ENCODE data around the gene JKAMP. TPM values are rescaled to one million over a fixed set of nuclear protein-coding genes. Genes with fewer than 3 reads are reported as not detected.

Gene JKAMP
- polyA plus RNA-seq, 1 experiment = 93.4 TPM

- H3K27me3 ChIP-seq (ENCODE audit: control insufficient read depth, insufficient read depth, low read length) = no peaks in the 10 kb centered on the region
- TF ChIP-seq, protein P1, sequence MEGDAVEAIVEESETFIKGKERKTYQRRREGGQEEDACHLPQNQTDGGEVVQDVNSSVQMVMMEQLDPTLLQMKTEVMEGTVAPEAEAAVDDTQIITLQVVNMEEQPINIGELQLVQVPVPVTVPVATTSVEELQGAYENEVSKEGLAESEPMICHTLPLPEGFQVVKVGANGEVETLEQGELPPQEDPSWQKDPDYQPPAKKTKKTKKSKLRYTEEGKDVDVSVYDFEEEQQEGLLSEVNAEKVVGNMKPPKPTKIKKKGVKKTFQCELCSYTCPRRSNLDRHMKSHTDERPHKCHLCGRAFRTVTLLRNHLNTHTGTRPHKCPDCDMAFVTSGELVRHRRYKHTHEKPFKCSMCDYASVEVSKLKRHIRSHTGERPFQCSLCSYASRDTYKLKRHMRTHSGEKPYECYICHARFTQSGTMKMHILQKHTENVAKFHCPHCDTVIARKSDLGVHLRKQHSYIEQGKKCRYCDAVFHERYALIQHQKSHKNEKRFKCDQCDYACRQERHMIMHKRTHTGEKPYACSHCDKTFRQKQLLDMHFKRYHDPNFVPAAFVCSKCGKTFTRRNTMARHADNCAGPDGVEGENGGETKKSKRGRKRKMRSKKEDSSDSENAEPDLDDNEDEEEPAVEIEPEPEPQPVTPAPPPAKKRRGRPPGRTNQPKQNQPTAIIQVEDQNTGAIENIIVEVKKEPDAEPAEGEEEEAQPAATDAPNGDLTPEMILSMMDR (IDR thresholded peaks at IDR 0.05; ENCODE audit: insufficient read depth, low read depth, low read length) = no peak
- H3K36me3 ChIP-seq (ENCODE audit: control insufficient read depth, insufficient read depth, low read length) = peaks cover 3% of the 10 kb centered on the region; the same call in 1 of the 2 replicates
- POLR2A ChIA-PET = interaction anchor here (0.5 kb wide), 1 partner anchor 746 kb away, joined by 3 read pairs; no protein-coding TSS in a partner anchor
- DNase-seq (ENCODE audit: low read depth) = no peak
- H3K4me3 ChIP-seq (ENCODE audit: low read depth, low read length) = peak overlapping the region; percentile 91
- CTCF ChIA-PET = interaction anchor here (0.7 to 1.6 kb wide), 10 partner anchors 10 to 700 kb away, joined by 3 to 9 read pairs (median 4); partner anchors contain the start of gene GPR135
These were observed 390 bp downstream of the JKAMP start for GRCh38 chr14:59484639-59485175.

- H3K4me3 ChIP-seq (ENCODE audit: low read depth, low read length) = no peak overlapping the region
- TF ChIP-seq, protein P1 (IDR thresholded peaks at IDR 0.05; ENCODE audit: insufficient read depth, low read depth, low read length) = no peak
- ChIA-PET POLR2A (interaction anchor here (0.6 kb wide), 1 partner anchor 799 kb away, joined by 7 read pairs; no protein-coding TSS in a partner anchor), CTCF (interaction anchor here (1.1 to 1.4 kb wide), 2 partner anchors 10 to 16 kb away, joined by 3 to 4 read pairs; no protein-coding TSS in a partner anchor)
- no peaks in the 10 kb centered on the region for H3K27me3 ChIP-seq (ENCODE audit: control insufficient read depth, insufficient read depth, low read length)
- no peak for DNase-seq (ENCODE audit: low read depth)
- H3K36me3 ChIP-seq (ENCODE audit: control insufficient read depth, insufficient read depth, low read length) = peaks cover 7% of the 10 kb centered on the region
These were observed 6.4 kb downstream of the JKAMP start for GRCh38 chr14:59490756-59491155.

GRCh38 chr14:59492384-59492783 lies 8.1 kb downstream of the JKAMP start:
- CTCF ChIA-PET = interaction anchor here (1.3 kb wide), 1 partner anchor 15 kb away, joined by 4 read pairs; no protein-coding TSS in a partner anchor
- POLR2A ChIA-PET = no interaction called here
- H3K27me3 ChIP-seq (ENCODE audit: control insufficient read depth, insufficient read depth, low read length) = no peaks in the 10 kb centered on the region
- H3K36me3 ChIP-seq (ENCODE audit: control insufficient read depth, insufficient read depth, low read length) = peaks cover 7% of the 10 kb centered on the region
- no peak for DNase-seq (ENCODE audit: low read depth)
- no peak overlapping the region for H3K4me3 ChIP-seq (ENCODE audit: low read depth, low read length)
- TF ChIP-seq, protein P1 (IDR thresholded peaks at IDR 0.05; ENCODE audit: insufficient read depth, low read depth, low read length) = no peak

GRCh38 chr14:59500732-59501131 lies 16.4 kb downstream of the JKAMP start:
- no peaks in the 10 kb centered on the region for H3K27me3 ChIP-seq (ENCODE audit: control insufficient read depth, insufficient read depth, low read length)
- H3K4me3 ChIP-seq (ENCODE audit: low read depth, low read length) = no peak overlapping the region
- H3K36me3 ChIP-seq (ENCODE audit: control insufficient read depth, insufficient read depth, low read length) = peaks cover 3% of the 10 kb centered on the region; the same call in 1 of the 2 replicates
- TF ChIP-seq, protein P1 (IDR thresholded peaks at IDR 0.05; ENCODE audit: insufficient read depth, low read depth, low read length) = no peak
- no peak for DNase-seq (ENCODE audit: low read depth)
- ChIA-PET POLR2A (no interaction called here), CTCF (interaction anchor here (0.7 to 1.4 kb wide), 3 partner anchors 8 to 17 kb away, joined by 3 to 5 read pairs (median 3); partner anchors contain the start of genes JKAMP and L3HYPDH)

- H3K27me3 ChIP-seq (ENCODE audit: control insufficient read depth, insufficient read depth, low read length) = no peaks in the 10 kb centered on the region
- no peak for DNase-seq (ENCODE audit: low read depth)
- peaks cover 3% of the 10 kb centered on the region; the same call in 1 of the 2 replicates for H3K36me3 ChIP-seq (ENCODE audit: control insufficient read depth, insufficient read depth, low read length)
- TF ChIP-seq, protein P1 (IDR thresholded peaks at IDR 0.05; ENCODE audit: insufficient read depth, low read depth, low read length) = no peak
- ChIA-PET POLR2A (no interaction called here), CTCF (interaction anchor here (1.5 to 1.8 kb wide), 2 partner anchors 9 to 74 kb away, joined by 5 to 9 read pairs; no protein-coding TSS in a partner anchor)
- H3K4me3 ChIP-seq (ENCODE audit: low read depth, low read length) = no peak overlapping the region
These were observed 18.9 kb downstream of the JKAMP start for GRCh38 chr14:59503256-59503655.

All from BJ (cell line).